Spleen (tissue), 7 donors: ENCODE data around the gene TAS2R30.

ENCODE experiments used
- CTCF ChIP-seq, 11 experiments: fragments of 200-600 bp in 7 of 11; fragments of 450-650 bp in 4 of 11; sonication (generic) in 4 of 11; IDR thresholded peaks in 8 of 11; conservative IDR thresholded peaks in 3 of 11; 1 replicate in 7 of 11; 2 replicates in 4 of 11; pipeline versions ENCODE4 v1.4.0 to v1.8.0; 2016 to 2021; ENCODE audit warnings: antibody characterized with exemption in 11 of 11, inconsistent platforms in 4 of 11, mild to moderate bottlenecking in 1 of 11
- POLR2A ChIP-seq, 3 donors: fragments of 450-650 bp; IDR thresholded peaks; one replicate each; pipeline ENCODE4 v1.5.1; 2017; ENCODE audit warnings: antibody characterized with exemption in 3 of 3, mild to moderate bottlenecking in 1 of 3
- POLR2AphosphoS5 ChIP-seq, 3 donors: sonication (generic); formaldehyde crosslinking; IDR thresholded peaks; one replicate each; pipeline ENCODE4 v1.5.1; 2017; ENCODE audit warnings: antibody characterized with exemption in 3 of 3
- donor health status: DM: no; HTN: no; CAD: no; lungs with moderate emphysema.
- donor health status: DM: no; HTN: no; CAD: no.
- donor health status: DM: no; HTN: no; CAD: no.

- TF ChIP-seq CTCF (IDR thresholded peaks at IDR 0.05 in 8 of 11, conservative IDR thresholded peaks at IDR 0.05 in 3 of 11) (no peak), POLR2AphosphoS5 (IDR thresholded peaks at IDR 0.05) (no peak), POLR2A (IDR thresholded peaks at IDR 0.05) (no peak)
These were observed 13.0 kb upstream of the TAS2R30 start for GRCh38 chr12:11147420-11147819.
